Measurements from ENCODE around the gene SNRPD3.
"Not testable (repeated sequence)": the region's sequence is repeated elsewhere in the genome, so short reads cannot be mapped to it uniquely, and the experiment has no call there.

DNA sequence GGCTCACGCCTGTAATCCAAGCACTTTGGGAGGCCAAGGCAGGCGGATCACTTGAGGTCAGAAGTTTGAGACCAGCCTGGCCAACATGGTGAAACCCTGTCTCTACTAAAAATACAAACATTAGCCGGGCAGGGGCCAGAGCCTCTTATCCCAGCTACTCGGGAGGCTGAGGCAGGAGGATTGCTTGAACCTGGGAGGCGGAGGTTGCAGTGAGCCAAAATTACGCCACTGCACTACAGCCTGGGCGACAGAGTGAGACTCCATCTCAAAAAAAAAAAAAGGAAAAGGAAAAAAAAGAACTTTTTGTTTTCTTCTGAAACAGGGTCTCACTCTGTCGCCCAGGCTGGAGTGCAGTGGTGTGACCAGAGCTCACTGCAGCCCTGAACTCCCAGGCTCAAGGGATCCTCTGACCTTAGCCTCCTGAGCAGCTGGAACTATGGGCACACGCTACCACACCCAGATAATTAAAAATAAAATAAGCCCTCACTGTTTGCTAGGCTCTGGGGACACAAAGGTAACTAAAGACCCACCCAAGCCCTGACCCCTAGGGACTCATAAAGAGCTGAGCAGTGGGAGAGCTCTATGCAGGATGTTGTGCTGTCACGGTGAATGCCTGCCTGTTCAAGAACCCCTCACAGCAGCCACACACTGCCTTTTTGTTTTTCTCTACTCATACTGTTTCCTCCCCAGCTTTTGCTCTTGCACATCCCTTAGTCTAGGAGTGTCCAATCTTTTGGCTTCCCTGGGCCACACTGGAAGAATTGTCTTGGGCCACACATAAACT lies 3.1 kb upstream of the SNRPD3 start:
- TF ChIP-seq POLR2A (IDR thresholded peaks at IDR 0.05; ENCODE audit: low read depth); POLR2AphosphoS5 (IDR thresholded peaks at IDR 0.05); EP300 (IDR thresholded peaks at IDR 0.05): not testable (repeated sequence)
- TF ChIP-seq, protein P1, sequence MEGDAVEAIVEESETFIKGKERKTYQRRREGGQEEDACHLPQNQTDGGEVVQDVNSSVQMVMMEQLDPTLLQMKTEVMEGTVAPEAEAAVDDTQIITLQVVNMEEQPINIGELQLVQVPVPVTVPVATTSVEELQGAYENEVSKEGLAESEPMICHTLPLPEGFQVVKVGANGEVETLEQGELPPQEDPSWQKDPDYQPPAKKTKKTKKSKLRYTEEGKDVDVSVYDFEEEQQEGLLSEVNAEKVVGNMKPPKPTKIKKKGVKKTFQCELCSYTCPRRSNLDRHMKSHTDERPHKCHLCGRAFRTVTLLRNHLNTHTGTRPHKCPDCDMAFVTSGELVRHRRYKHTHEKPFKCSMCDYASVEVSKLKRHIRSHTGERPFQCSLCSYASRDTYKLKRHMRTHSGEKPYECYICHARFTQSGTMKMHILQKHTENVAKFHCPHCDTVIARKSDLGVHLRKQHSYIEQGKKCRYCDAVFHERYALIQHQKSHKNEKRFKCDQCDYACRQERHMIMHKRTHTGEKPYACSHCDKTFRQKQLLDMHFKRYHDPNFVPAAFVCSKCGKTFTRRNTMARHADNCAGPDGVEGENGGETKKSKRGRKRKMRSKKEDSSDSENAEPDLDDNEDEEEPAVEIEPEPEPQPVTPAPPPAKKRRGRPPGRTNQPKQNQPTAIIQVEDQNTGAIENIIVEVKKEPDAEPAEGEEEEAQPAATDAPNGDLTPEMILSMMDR (IDR thresholded peaks at IDR 0.05): not testable (repeated sequence)
